ENCODE measurements around the gene SLC8A1.

DNA sequence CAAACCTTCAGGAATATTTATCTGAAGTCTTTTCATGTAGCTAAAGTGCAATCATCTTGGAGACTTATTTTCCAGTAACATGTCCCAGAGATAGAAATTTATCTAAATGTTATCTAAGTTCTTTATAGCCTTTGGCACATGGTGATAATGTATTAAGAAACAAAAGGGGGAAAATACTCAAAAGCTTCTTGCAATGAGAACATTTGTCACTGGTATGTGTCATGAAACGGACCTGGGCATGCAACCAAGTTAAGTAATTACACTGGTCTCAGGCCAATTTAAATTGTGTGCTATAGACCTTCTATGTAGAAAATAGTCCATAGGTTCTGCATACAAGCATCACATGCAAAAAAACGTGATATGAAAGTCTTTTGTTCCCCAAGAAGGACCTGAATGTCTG lies 136.2 kb downstream of the SLC8A1 start:
- no peak for TF ChIP-seq CTCF (IDR thresholded peaks at IDR 0.05)
- TF ChIP-seq EP300 (IDR thresholded peaks at IDR 0.05): no peak

Measured in tibial nerve (tissue), 4 donors.